Activated naive CD8-positive, alpha-beta T cell treated with anti-CD3 and anti-CD28 coated beads, Interleukin-2, amount 10 ng/mL, durations not matched to agents 7 days and 5 days (primary cell): Measurements from ENCODE around the gene ADGRL2. TPM values are rescaled to one million over a fixed set of nuclear protein-coding genes. Genes with fewer than 3 reads are reported as not detected.

Source experiments
- ATAC-seq: fragments of 150-1000 bp; cut with Tn5 transposase; one replicate; pipeline ENCODE4 v1.10.0; 2021; ENCODE audit warnings: low read depth, moderate library complexity
- POLR2A ChIA-PET: fragments of 350-600 bp; sonication (Branson Sonifier 250); formaldehyde crosslinking; loops from one replicate; lab custom pipeline; 2021; ENCODE audit warnings: antibody characterized with exemption; lab: Charles Lee
- DNase-seq: peaks from one replicate; pipeline ENCODE4 v3.0.0; 2021
- H3K27ac Mint-ChIP-seq: one replicate; pipeline ENCODE4 v1.8.0; 2022; ENCODE audit warnings: mild to moderate bottlenecking, mixed read lengths
- H3K27me3 Mint-ChIP-seq: one replicate; pipeline ENCODE4 v1.8.0; 2022; ENCODE audit warnings: mild to moderate bottlenecking, moderate library complexity, mixed read lengths
- H3K36me3 Mint-ChIP-seq: one replicate; pipeline ENCODE4 v1.8.0; 2021; ENCODE audit warnings: mild to moderate bottlenecking, mixed read lengths
- H3K4me1 Mint-ChIP-seq: one replicate; pipeline ENCODE4 v1.8.0; 2021; ENCODE audit warnings: mixed read lengths
- H3K4me3 Mint-ChIP-seq: one replicate; pipeline ENCODE4 v1.8.0; 2022; ENCODE audit warnings: mild to moderate bottlenecking, moderate library complexity, mixed read lengths
- H3K9me3 Mint-ChIP-seq: one replicate; pipeline ENCODE4 v1.8.0; 2021; ENCODE audit warnings: mixed read lengths
- total RNA-seq, 2 experiments: library from RNA; stranded (reverse); gene quantifications; one replicate each; pipeline ENCODE4 v1.2.3, GENCODE V29; 2021

The ADGRL2 gene
- total RNA-seq, 2 experiments from 2014 or later, result not detected

- POLR2A ChIA-PET, result no interaction called here
- DNase-seq (no peak), ATAC-seq (no peak)
- no peak overlapping the region for H3K4me3 Mint-ChIP-seq
- no peak overlapping the region for H3K27ac Mint-ChIP-seq
- H3K4me1 Mint-ChIP-seq, result no peaks in the 10 kb centered on the region
- no peaks in the 10 kb centered on the region for H3K9me3 Mint-ChIP-seq
- H3K27me3 Mint-ChIP-seq, result no peaks in the 10 kb centered on the region
- H3K36me3 Mint-ChIP-seq, result no peaks in the 10 kb centered on the region
These were observed 121.2 kb downstream of the ADGRL2 start for GRCh38 chr1:81921851-81922462.

- DNase-seq (no peak), ATAC-seq (no peak)
- H3K27ac Mint-ChIP-seq, result no peak overlapping the region
- H3K27me3 Mint-ChIP-seq, result no peaks in the 10 kb centered on the region
- POLR2A ChIA-PET, result no interaction called here
- H3K9me3 Mint-ChIP-seq, result no peaks in the 10 kb centered on the region
- H3K4me1 Mint-ChIP-seq, result no peaks in the 10 kb centered on the region
- H3K36me3 Mint-ChIP-seq, result no peaks in the 10 kb centered on the region
- no peak overlapping the region for H3K4me3 Mint-ChIP-seq
These were observed 122.2 kb downstream of the ADGRL2 start for GRCh38 chr1:81922955-81923354.

GRCh38 chr1:81929106-81929505 is 128.4 kb downstream of the ADGRL2 start:
- H3K4me3 Mint-ChIP-seq, result no peak overlapping the region
- POLR2A ChIA-PET, result no interaction called here
- H3K27ac Mint-ChIP-seq, result no peak overlapping the region
- H3K36me3 Mint-ChIP-seq, result no peaks in the 10 kb centered on the region
- no peaks in the 10 kb centered on the region for H3K4me1 Mint-ChIP-seq
- no peak for DNase-seq
- no peak for ATAC-seq
- no peaks in the 10 kb centered on the region for H3K27me3 Mint-ChIP-seq
- H3K9me3 Mint-ChIP-seq, result no peaks in the 10 kb centered on the region

- H3K4me3 Mint-ChIP-seq, result no peak overlapping the region
- H3K27ac Mint-ChIP-seq, result no peak overlapping the region
- POLR2A ChIA-PET, result no interaction called here
- no peaks in the 10 kb centered on the region for H3K36me3 Mint-ChIP-seq
- H3K27me3 Mint-ChIP-seq, result no peaks in the 10 kb centered on the region
- no peaks in the 10 kb centered on the region for H3K4me1 Mint-ChIP-seq
- DNase-seq, result no peak
- no peaks in the 10 kb centered on the region for H3K9me3 Mint-ChIP-seq
- no peak for ATAC-seq
These were observed 136.1 kb downstream of the ADGRL2 start for GRCh38 chr1:81936853-81937252.

- H3K36me3 Mint-ChIP-seq, result no peaks in the 10 kb centered on the region
- no peak overlapping the region for H3K4me3 Mint-ChIP-seq
- H3K4me1 Mint-ChIP-seq, result no peaks in the 10 kb centered on the region
- POLR2A ChIA-PET, result no interaction called here
- H3K9me3 Mint-ChIP-seq, result no peaks in the 10 kb centered on the region
- H3K27ac Mint-ChIP-seq, result no peak overlapping the region
- ATAC-seq (no peak), DNase-seq (no peak)
- no peaks in the 10 kb centered on the region for H3K27me3 Mint-ChIP-seq
These were observed 137.2 kb downstream of the ADGRL2 start for GRCh38 chr1:81937791-81938450.

- POLR2A ChIA-PET, result no interaction called here
- Mint-ChIP-seq H3K4me3 (no peak overlapping the region), H3K9me3 (no peaks in the 10 kb centered on the region), H3K27me3 (no peaks in the 10 kb centered on the region), H3K27ac (no peak overlapping the region), H3K36me3 (no peaks in the 10 kb centered on the region), H3K4me1 (peaks cover 4% of the 10 kb centered on the region)
- DNase-seq, result no peak
- ATAC-seq, result no peak
These were observed 147.8 kb downstream of the ADGRL2 start for GRCh38 chr1:81948495-81948894.

GRCh38 chr1:81949421-81949820 is 148.7 kb downstream of the ADGRL2 start:
- no peak overlapping the region for H3K4me3 Mint-ChIP-seq
- no peaks in the 10 kb centered on the region for H3K9me3 Mint-ChIP-seq
- H3K4me1 Mint-ChIP-seq, result peaks cover 4% of the 10 kb centered on the region
- H3K27ac Mint-ChIP-seq, result no peak overlapping the region
- H3K36me3 Mint-ChIP-seq, result no peaks in the 10 kb centered on the region
- DNase-seq, result no peak
- no peaks in the 10 kb centered on the region for H3K27me3 Mint-ChIP-seq
- POLR2A ChIA-PET, result no interaction called here
- no peak for ATAC-seq

GRCh38 chr1:81950037-81950436 is 149.3 kb downstream of the ADGRL2 start:
- no peak overlapping the region for H3K4me3 Mint-ChIP-seq
- H3K27me3 Mint-ChIP-seq, result no peaks in the 10 kb centered on the region
- no peaks in the 10 kb centered on the region for H3K9me3 Mint-ChIP-seq
- DNase-seq (no peak), ATAC-seq (no peak)
- no peak overlapping the region for H3K27ac Mint-ChIP-seq
- peaks cover 4% of the 10 kb centered on the region for H3K4me1 Mint-ChIP-seq
- no peaks in the 10 kb centered on the region for H3K36me3 Mint-ChIP-seq
- POLR2A ChIA-PET, result no interaction called here

GRCh38 chr1:81950591-81951244 is 150.0 kb downstream of the ADGRL2 start:
- Mint-ChIP-seq H3K27ac (no peak overlapping the region), H3K36me3 (no peaks in the 10 kb centered on the region), H3K9me3 (no peaks in the 10 kb centered on the region), H3K4me1 (peaks cover 4% of the 10 kb centered on the region), H3K27me3 (no peaks in the 10 kb centered on the region), H3K4me3 (no peak overlapping the region)
- ATAC-seq, result no peak
- no peak for DNase-seq
- POLR2A ChIA-PET, result no interaction called here

- no peak overlapping the region for H3K4me3 Mint-ChIP-seq
- POLR2A ChIA-PET, result no interaction called here
- H3K9me3 Mint-ChIP-seq, result no peaks in the 10 kb centered on the region
- DNase-seq (no peak), ATAC-seq (no peak)
- no peaks in the 10 kb centered on the region for H3K36me3 Mint-ChIP-seq
- peaks cover 4% of the 10 kb centered on the region for H3K4me1 Mint-ChIP-seq
- no peaks in the 10 kb centered on the region for H3K27me3 Mint-ChIP-seq
- no peak overlapping the region for H3K27ac Mint-ChIP-seq
These were observed 153.8 kb downstream of the ADGRL2 start for GRCh38 chr1:81954534-81955020.

- H3K27ac Mint-ChIP-seq, result no peak overlapping the region
- no peaks in the 10 kb centered on the region for H3K27me3 Mint-ChIP-seq
These were observed 167.2 kb downstream of the ADGRL2 start for GRCh38 chr1:81967951-81968350.

GRCh38 chr1:81970416-81970815 is 169.7 kb downstream of the ADGRL2 start:
- H3K27me3 Mint-ChIP-seq, result no peaks in the 10 kb centered on the region
- POLR2A ChIA-PET, result no interaction called here

More at GRCh38 chr1:81967951-81968350, 167.2 kb downstream of the ADGRL2 start:
- H3K9me3 Mint-ChIP-seq, result no peaks in the 10 kb centered on the region
- no peaks in the 10 kb centered on the region for H3K4me1 Mint-ChIP-seq
- ATAC-seq (no peak), DNase-seq (no peak)
- no peak overlapping the region for H3K4me3 Mint-ChIP-seq
- POLR2A ChIA-PET, result no interaction called here
- H3K36me3 Mint-ChIP-seq, result no peaks in the 10 kb centered on the region

GRCh38 chr1:81974222-81974841 is 173.6 kb downstream of the ADGRL2 start:
- DNase-seq (no peak), ATAC-seq (no peak)
- no peaks in the 10 kb centered on the region for H3K9me3 Mint-ChIP-seq
- no peak overlapping the region for H3K4me3 Mint-ChIP-seq
- H3K27me3 Mint-ChIP-seq, result no peaks in the 10 kb centered on the region
- H3K4me1 Mint-ChIP-seq, result no peaks in the 10 kb centered on the region
- H3K27ac Mint-ChIP-seq, result no peak overlapping the region
- POLR2A ChIA-PET, result no interaction called here
- H3K36me3 Mint-ChIP-seq, result no peaks in the 10 kb centered on the region

More at GRCh38 chr1:81970416-81970815, 169.7 kb downstream of the ADGRL2 start:
- H3K27ac Mint-ChIP-seq, result no peak overlapping the region
- DNase-seq, result no peak
- no peak for ATAC-seq
- H3K9me3 Mint-ChIP-seq, result no peaks in the 10 kb centered on the region
- H3K36me3 Mint-ChIP-seq, result no peaks in the 10 kb centered on the region
- no peaks in the 10 kb centered on the region for H3K4me1 Mint-ChIP-seq
- H3K4me3 Mint-ChIP-seq, result no peak overlapping the region
